GM19043 (cell line): ENCODE data around the gene NLGN1.

ENCODE experiments used
- ATAC-seq: cut with Tn5 transposase; IDR thresholded peaks from one replicate; pipeline ENCODE4 v1.9.1; 2021; ENCODE audit warnings: low read depth; ENCODE audit not compliant: unreplicated experiment

The NLGN1 gene

DNA sequence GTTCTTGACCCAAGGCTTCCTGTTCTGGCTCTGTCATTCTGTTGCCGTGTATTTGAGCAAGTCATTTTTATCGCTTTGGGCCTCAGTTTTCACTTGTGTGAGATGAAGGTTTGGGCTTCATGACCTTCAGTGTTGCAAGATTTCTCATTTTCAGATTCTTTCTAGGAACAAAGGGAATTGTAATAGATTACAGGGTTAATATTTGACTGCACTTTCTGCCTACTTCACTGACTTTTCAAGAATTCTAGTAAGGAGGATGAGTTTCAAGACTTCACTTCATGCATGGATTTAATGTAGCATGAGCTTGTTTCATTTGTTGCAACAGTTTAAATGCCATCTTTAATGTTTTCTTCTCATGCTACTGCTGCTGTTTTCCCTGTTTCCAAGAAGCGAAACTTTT lies 226.5 kb downstream of the NLGN1 start:
- no peak for ATAC-seq

DNA sequence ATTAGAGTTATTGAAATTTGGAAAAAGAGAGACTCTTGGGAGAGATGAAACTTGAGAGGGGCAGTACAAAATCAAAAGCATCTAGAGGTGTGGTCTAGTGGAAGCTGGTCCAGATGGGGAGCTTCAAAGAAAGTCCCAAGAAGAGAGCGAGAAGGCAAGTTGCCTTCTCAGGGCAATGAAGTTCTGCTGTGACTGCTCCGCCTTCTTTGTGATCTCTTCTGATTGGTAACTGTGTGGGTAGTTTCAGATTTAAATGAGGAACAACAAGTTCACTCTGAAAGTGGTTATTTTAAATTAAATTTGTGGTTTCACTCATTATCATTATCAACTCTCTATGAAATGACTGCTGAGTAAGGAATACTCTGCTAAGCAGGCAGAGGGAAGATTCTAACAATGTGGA lies 233.3 kb downstream of the NLGN1 start:
- no peak for ATAC-seq

DNA sequence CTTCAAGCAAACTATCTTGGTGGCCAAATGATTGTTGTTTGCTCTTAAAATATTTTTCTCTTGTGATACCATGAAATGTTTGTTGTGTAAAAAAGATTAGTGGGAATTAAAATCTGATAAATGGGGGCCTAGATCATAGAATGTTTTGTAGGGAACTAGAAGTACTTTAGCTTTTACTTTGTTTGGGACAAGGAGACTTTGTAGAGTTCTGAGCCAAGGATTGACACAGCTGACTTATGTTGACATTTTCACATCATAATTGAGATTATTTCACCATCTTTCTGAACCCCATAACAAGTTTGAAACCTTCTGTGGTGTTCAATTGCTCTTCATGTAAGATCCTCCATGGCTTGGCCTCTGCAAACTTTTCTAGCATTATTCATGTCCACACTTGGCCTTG lies 235.4 kb downstream of the NLGN1 start:
- no peak for ATAC-seq

DNA sequence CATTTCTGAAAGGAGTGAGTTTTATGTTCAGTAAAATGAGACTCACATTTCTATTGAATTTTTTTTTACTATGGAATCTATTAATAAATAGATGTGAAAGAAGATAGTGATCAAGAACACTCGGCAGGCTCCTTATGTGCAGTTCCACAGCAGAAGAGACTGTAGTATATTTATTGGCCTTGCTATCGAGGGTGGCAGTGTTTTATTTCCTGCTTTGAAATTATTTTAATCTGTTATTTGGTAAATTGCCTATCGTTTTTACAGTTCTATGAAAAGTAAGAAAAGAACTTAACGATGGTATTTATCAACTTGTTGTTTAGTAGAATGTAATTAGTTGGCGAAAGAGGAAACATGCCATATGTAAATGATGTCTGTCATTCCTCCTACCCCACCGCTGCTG lies 238.3 kb downstream of the NLGN1 start:
- no peak for ATAC-seq

DNA sequence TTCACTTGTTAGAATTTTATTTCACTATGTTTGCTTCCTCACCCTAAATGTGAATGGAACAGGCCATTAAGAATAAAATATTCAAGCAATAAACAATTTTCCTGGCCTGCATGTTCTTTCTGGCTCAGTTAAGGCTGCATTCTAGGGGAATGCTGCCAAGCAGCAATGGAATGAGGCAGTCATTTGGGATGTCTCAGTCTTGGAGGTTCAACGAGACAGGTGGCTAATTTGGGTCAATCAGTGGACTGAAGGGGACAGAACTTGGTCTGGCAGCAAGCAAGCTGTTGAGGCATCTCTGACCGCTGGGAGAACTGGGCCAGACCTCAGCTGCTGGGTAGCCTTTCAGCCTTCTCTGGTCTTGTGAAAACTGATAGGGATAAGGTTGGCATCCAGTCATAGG lies 241.6 kb downstream of the NLGN1 start:
- ATAC-seq = no peak

DNA sequence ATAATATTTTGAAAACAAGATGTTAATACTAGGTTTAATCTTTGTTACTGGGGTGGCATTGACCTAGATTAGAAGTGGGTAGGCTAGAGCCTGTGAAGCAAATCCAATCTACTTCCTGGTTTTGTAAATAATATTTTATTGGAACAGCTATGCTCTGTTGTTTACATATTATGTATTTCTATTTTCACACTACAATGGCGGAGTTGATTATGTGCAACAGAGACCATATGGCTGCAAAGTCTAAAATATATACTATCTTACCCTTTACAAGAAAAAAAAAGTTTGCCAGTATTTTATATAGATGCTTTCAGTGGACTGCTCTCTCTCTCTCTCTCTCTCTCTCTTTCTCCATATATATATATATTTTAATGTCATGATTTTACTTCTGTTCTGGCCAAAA lies 244.2 kb downstream of the NLGN1 start:
- ATAC-seq = no peak

DNA sequence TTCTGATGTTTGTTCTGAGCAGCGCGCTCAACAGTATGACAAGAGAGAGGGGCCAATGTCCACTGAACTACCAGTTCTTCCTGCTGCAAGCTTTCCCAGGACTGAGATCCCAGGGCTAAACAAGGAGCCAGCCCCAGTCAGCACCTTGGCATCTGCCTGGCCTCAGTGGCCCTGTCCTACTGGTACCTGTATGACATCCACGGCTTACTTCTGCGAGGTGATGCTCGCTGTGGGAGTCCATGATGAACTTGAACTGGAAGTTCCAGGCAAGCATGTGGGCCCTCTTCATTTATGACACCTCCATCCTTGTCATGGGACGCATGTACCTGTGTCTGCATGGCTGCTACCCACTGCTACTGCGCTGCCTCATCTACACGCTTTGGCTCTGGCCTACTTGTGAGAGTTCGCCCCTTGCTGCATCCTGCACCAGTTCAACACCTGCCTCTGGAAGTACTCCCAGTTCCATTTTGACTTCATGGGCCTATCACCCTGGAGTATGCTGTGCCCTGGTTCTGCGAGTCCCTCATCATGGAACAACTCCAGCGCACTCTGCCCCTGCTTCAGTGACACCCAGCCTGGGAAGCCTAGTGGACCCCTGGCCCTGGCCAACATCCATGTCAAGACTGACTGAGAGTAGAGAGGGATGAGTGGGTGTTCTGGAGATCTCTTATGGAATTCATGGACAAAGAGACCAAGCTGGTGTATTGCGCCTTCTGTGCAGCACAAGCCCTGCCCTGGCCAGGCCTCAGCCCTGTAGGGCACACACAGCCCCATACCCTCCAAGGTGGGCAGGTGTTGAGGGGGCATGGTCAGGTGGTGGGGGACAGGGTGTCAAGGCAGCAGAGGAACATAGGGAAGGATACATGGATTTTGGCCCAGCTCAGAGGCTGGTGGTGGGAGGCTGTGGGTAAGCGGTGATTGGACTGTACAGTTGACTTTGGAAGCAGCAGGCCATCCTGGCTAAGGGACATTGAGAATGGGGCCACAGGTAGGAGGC lies 246.8 kb downstream of the NLGN1 start:
- no peak for ATAC-seq

DNA sequence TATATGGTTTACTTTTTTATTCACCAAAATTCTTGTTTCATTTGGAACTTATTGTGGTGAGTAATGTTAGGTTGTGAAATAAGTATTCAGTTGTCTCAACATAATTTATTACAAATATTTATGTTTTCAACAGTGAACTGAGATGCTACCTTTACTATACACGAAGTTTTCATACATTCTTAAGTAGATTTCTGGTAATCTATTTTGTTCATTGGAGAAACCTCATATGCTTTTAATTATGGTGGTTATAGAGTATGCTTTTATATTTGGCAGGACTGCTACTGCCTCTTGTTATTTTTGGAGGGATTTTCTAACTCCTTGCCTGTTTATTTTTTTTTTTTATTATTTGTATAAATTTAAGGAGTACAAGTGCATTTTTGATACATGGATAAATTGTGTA lies 253.1 kb downstream of the NLGN1 start:
- ATAC-seq = no peak

DNA sequence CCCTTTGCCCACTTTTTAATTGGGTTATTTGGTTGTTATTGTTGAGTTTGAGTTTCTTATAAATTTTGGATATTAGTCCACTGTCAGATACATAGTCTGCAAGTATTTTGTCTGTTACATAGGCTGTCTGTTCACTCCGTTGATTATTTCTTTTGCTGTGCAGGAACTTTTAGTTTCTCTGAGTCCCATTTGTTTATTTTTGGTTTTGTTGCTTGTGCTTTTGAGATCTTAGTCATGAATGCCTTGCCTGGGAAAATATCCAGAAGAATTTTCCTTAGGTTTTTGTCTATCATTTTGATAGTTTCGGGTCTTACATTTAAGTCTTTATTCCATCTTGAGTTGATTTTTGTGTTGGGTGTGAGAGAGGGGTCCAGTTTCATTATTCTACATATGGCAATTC lies 254.5 kb downstream of the NLGN1 start:
- ATAC-seq = no peak

DNA sequence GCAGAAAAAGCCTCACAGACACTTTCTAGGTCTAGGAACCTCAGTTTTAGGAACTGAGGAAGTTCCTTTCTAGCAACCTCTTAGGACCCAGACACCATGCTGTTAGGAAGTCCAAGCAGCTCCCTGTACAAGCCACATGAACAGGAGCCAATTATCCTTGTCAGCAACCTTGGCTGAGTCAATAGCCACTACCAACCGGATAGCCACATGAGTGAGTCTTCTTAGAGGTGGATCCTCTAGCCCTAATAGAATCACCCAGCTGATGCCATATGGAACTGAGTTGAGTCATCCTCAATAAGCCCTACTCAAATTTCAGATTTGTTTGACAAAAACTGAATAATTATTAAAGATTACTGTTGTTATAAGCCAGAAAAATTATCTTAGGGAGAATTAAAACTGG lies 256.2 kb downstream of the NLGN1 start:
- no peak for ATAC-seq

DNA sequence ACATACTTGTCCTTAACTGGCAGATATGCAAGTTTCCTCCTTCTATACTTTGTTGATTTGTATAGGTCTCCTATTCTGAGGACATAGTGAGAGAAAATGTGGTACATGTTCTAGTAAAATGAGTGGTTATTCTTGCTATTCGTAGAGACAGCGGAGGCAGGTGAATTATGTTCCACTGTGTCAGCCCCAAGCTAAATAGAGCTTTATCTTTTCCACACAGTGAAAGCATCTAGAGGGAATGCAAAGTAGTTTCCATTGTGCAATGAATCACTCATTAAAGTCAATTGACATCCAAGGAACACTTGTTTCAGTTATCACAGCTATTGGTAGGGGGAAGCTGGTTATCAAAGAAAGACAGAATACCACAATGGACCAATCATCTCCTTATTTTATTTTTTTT lies 262.4 kb downstream of the NLGN1 start:
- ATAC-seq = no peak

DNA sequence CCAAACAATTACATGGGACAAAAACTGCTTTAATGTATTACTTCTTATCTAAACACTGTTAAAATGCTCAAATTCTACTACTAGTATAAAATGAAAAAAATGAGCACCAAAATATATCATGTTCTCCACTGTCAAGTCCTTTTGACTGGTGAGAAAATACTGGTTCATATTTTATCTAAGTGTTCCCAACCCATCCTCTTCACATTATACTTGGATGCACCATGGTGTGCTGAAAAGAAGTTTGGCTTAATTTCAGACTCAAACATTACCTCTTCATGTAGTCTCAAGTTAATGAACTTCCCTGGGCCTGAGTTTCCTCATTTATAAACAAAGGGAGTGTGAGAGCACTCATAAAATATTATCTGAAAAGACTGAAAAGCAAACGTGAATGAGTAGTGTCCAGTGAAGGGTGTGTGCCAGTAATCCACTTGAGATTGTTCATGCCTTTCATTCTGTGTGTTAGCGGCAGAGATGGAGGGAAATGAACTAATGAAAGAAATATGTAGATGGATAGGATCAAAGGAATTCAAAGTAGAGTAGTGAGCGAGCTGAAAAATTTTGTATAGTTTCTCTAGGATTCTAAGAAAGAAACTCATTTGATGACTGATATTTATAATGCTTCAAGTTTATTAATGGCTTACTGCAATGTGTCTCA lies 263.2 kb downstream of the NLGN1 start:
- ATAC-seq = no peak

DNA sequence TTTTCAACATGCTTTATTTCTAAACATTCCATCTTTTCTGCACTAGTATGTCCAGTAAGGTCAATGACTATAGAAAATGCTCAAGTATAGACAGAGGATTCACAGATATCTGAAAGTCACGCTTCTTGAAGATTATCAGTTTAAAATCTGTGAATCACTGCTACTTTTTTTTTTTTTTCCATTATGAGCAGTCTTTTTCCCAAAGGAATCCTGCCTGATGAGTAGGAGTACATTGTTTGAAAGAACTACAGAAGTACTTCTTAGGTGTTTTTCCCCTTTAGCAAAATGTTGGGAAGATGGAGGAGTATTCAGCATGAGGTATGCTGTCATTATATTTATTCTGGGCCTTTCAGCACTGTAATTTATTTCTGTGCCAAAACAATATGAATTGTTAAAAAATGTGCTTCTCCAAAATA lies 266.2 kb downstream of the NLGN1 start:
- no peak for ATAC-seq

DNA sequence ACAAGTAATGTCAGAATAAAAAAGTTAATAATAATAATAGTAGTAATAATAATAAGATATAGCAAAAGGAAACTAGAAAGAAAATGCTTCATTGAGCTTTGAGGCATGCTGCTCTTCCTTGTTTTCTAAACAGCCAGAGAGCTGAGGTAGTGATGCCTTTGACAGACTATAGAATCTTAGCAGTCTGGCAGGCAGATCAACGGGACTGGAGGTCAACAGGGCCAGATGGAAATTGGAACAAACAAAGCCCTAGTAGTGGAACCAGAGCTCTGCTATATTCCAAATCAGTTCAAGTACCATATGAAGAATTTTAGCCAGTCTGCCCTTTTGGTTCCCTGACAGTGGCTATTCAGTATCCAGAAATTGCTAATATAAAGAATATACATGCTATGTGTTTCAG lies 278.6 kb downstream of the NLGN1 start:
- no peak for ATAC-seq

DNA sequence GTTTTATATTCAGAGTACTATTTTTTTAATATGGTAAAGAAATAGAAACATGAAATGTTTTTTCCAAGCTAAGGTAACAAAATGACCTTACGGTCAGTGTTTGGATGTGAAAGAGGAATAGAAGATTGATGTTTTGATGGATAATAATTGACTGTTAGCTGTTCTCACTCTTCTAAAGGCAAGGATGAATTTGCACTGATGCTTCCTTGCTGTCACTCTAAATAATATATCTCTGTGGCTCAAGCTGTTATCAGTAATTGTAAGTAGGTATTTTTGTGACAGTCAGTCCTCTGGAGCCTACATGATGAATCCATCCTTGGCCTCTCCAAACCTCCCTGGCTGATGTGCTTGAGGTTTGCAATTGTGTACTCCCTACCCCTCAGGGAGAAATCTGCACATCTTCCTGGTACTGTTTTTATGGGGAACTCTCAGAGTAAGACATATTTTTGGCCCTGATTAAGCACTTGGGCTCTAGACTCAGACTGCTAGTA lies 283.7 kb downstream of the NLGN1 start:
- ATAC-seq = no peak

DNA sequence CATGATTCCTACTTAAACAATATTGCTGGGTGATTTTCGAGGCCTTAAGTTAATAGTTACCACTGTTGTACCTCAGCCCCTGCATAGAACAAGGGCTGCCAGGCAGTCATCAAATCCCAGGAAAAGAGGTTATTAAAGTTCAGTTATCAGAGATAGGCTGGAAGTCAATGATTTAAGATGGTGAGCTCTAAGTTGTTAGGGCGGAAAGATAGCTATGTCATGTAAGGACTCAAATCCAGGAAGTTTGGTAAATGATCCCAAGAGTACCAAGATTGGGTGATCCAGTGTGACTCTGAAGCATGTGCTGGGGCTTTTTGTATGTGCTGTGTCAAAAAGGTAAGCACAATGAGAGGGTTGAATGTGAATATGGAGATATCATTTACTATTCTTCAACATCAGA lies 287.9 kb downstream of the NLGN1 start:
- ATAC-seq = no peak

DNA sequence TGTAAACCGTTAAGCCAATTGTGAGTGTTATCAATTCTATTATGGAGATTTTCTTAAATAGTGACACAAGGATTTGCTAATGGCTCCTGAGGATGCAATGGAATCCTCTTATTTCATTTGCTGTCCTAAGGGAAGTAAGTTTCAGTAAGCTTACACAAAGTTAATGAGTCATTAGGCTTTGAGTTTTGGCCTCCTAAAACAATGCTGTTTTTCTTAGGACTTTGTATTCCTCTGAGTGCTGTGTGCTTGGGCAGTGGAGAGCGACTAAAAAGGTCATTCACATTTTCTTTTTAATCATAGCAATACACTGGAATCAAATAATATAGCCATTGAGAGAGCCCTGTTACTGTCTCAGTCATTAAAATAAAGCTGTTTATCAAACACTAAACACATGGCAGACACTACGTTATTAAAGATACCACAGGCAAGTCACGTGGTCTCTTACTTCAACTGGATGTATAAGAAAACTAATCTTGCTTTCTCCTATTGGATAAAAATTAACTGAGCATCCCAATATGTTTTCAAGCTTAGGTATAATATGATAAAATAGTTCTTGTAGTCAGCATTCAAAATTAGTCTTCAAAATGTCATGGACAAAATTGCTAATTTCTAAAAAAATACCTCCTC lies 290.8 kb downstream of the NLGN1 start:
- no peak for ATAC-seq

DNA sequence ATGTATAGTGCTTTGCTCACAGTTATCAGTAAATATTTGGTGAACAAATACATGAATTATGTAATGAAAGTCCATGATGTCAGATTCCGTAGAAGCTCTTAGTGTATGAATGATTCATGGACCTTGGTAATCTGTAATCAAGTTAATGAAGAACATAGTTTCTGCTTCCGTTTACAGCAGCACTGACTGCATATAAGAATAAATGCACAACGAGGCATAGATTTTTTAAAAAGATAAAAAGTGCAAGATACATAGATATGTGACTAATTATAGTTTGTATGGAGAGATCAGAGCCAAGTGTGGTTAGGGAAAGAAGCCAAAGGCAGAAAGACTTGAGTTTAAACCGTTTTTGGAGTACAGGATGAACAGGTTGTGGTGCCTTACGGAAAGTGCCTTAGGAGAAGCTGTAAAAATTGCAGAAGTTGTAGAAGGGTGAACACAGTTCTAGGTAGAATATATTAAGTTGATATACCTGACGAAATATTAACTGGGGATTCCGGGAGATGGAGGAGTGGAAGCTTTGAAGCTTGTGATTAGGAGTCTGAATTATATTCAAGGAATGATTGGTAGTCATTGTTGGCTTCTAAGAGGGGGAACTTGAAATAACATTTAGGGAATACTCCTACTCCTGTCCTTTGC lies 293.1 kb downstream of the NLGN1 start:
- no peak for ATAC-seq

DNA sequence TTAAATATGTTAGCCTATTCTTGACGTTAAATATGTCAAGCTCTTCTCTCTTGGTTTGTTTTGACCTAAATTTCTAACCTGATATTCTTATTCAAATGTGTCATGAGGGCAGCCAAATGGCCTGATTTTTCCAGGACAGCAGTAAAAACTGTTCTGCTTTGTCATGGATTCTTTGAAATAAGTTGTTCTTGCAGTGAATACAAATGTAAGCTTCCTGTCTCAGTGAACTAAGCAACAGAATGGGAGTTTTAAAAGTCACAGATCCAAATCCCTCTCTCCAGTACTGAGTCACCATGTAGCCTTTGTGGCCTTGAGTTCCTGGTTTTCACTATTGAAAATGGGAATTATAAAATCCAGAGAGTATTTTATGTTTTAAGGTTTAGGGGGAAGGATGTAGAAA lies 301.8 kb downstream of the NLGN1 start:
- no peak for ATAC-seq

DNA sequence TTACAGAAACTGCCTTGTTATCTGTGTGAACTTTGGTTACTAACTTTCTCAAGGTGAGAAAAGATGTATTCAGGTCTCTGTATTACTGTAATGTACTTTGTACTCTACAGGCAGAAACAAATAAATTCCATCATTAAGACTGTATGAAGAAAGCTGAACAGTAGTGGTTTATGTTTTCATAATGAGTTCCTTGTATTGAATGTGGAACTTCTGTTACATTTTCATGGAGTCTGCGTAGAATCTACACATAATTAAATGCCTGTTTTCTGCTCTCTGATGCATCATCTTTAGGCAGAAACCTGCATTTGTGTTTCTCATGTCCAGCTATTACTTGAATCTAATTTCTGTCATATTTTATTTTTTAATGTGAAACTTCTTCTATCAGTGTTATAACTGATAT lies 302.8 kb downstream of the NLGN1 start:
- ATAC-seq = no peak

DNA sequence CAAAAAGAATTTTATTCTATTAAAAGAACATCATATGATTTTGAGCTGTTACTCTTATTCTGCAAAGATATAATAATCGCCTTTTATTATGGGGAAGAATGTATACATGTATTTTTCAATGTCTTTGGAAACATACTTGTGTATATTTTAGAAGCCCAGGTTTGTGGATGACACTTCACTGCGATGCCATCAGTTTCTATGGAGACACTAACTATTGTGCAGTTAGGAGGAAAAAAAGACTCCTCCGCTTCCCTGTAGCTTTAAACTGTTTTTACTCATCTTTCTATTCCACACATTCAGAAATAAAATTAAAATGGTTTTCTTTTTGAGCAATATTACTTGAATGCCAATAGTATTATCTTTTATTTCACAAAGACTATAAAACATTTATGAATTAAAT lies 305.0 kb downstream of the NLGN1 start:
- ATAC-seq = no peak
